Erythroblast (primary cell): ENCODE measurements around the gene POLRMT.

Experiments
- GATA1 ChIP-seq: IDR thresholded peaks from 2 replicates; pipeline ENCODE4 v1.6.1; 2011; ENCODE audit warnings: low read depth, mild to moderate bottlenecking, control low read depth, low read length, moderate library complexity
- POLR2A ChIP-seq: IDR thresholded peaks from 2 replicates; pipeline ENCODE4 v1.6.1; 2011; ENCODE audit warnings: mild to moderate bottlenecking, low read length

- TF ChIP-seq POLR2A (no peak), GATA1 (no peak)
These were observed 8.1 kb downstream of the POLRMT start for GRCh38 chr19:625257-625656.
